PC-3 (cell line): ENCODE data around the gene GDI2. TPM values are rescaled to one million over a fixed set of nuclear protein-coding genes. Genes with fewer than 3 reads are reported as not detected.

Experiments
- ATAC-seq: fragments of 200-7000 bp; cut with Tn5 transposase; 2 replicates; pipeline ENCODE4 v1.9.1; 2020; ENCODE audit warnings: mild to moderate bottlenecking, moderate library complexity
- BruUV-seq: library from RNA; stranded (reverse); fragments of 400-500 nt; replicated peaks from 2 replicates; lab custom pipeline; 2021; lab: Mats Ljungman, UMichigan
- CTCF ChIA-PET: fragments of 300-600 bp; sonication (Branson Sonifier 250); formaldehyde crosslinking; loops from one replicate; lab custom pipeline; 2022; ENCODE audit warnings: antibody characterized with exemption; lab: Charles Lee
- POLR2A ChIA-PET: fragments of 300-600 bp; sonication (Branson Sonifier 250); formaldehyde crosslinking; loops from one replicate; lab custom pipeline; 2022; ENCODE audit warnings: antibody characterized with exemption; ENCODE audit not compliant: unreplicated experiment; lab: Charles Lee
- DNase-seq: peaks from one replicate; pipeline ENCODE4 v3.0.0-alpha.2; 2015
- H2AFZ ChIP-seq: fragments of 300-600 bp; sonication (generic); 2 replicates; pipeline ENCODE4 v1.6.0; 2016; ENCODE audit warnings: antibody characterized with exemption, low read length
- H3F3A ChIP-seq: fragments of 300-600 bp; sonication (generic); one replicate; pipeline ENCODE4 v1.6.0; 2017; ENCODE audit warnings: antibody characterized with exemption, low read length, control low read depth, mild to moderate bottlenecking; ENCODE audit not compliant: unreplicated experiment
- H3K27ac ChIP-seq: fragments of 300-600 bp; sonication (generic); 2 replicates; pipeline ENCODE4 v1.5.1; 2016; ENCODE audit warnings: mild to moderate bottlenecking, low read length
- H3K27me3 ChIP-seq: fragments of 300-600 bp; sonication (generic); 2 replicates; pipeline ENCODE4 v1.6.1; 2016; ENCODE audit warnings: low read length, mixed read lengths
- H3K36me3 ChIP-seq: fragments of 300-600 bp; sonication (generic); 2 replicates; pipeline ENCODE4 v1.6.1; 2016; ENCODE audit warnings: low read depth, mixed run types, low read length, mixed read lengths
- H3K4me1 ChIP-seq: fragments of 300-600 bp; sonication (generic); 2 replicates; pipeline ENCODE4 v1.5.1; 2016; ENCODE audit warnings: low read length; ENCODE audit not compliant: insufficient read depth
- H3K4me2 ChIP-seq: fragments of 300-600 bp; sonication (generic); 2 replicates; pipeline ENCODE4 v1.6.0; 2016; ENCODE audit warnings: low read length
- H3K4me3 ChIP-seq: fragments of 300-600 bp; sonication (generic); 2 replicates; pipeline ENCODE4 v1.5.1; 2016; ENCODE audit warnings: mild to moderate bottlenecking, low read length, mixed read lengths
- H3K79me2 ChIP-seq: fragments of 300-600 bp; sonication (generic); 2 replicates; pipeline ENCODE4 v1.6.1; 2017; ENCODE audit warnings: low read length, mixed read lengths
- H3K9ac ChIP-seq: fragments of 300-600 bp; sonication (generic); 2 replicates; pipeline ENCODE4 v1.6.0; 2016; ENCODE audit warnings: mild to moderate bottlenecking, low read length
- H3K9me2 ChIP-seq: fragments of 300-600 bp; sonication (generic); replicated peaks from 2 replicates; pipeline ENCODE4 v1.6.1; 2016; ENCODE audit warnings: mixed run types, low read length, mixed read lengths
- H3K9me3 ChIP-seq: fragments of 300-600 bp; sonication (generic); 2 replicates; pipeline ENCODE4 v1.6.1; 2016; ENCODE audit warnings: low read length, mixed read lengths
- H4K20me1 ChIP-seq: fragments of 300-600 bp; sonication (generic); 2 replicates; pipeline ENCODE4 v1.6.1; 2016; ENCODE audit warnings: low read length, mixed read lengths
- EZH2 ChIP-seq: fragments of 300-600 bp; sonication (generic); IDR thresholded peaks from one replicate; pipeline ENCODE4 v1.6.1; 2017; ENCODE audit warnings: antibody characterized with exemption, mild to moderate bottlenecking, low read length; ENCODE audit not compliant: unreplicated experiment
- EZH2phosphoT487 ChIP-seq: fragments of 300-600 bp; sonication (generic); IDR thresholded peaks from 2 replicates; pipeline ENCODE4 v1.6.1; 2018; ENCODE audit warnings: mild to moderate bottlenecking, antibody characterized with exemption, low read length, borderline replicate concordance
- intact Hi-C: fragments of 100-400 bp; cut with micrococcal nuclease; formaldehyde crosslinking; loops from 2 replicates; pipeline ENCODE4 v1.9.0; 2023
- total RNA-seq: library from RNA; depleted of rRNA; stranded (reverse); fragments of >200 nt; gene quantifications from 2 replicates; pipeline ENCODE4 v1.2.3, GENCODE V29; 2014
- TF ChIP-seq, protein P1 (sequence below): fragments of 300-600 bp; sonication (generic); conservative IDR thresholded peaks from 2 replicates; pipeline ENCODE4 v1.5.1; 2017; ENCODE audit warnings: antibody characterized with exemption, low read depth, mild to moderate bottlenecking, low read length

GDI2 gene
- total RNA-seq, 1 experiment from 2014 or later: 122 TPM

DNA sequence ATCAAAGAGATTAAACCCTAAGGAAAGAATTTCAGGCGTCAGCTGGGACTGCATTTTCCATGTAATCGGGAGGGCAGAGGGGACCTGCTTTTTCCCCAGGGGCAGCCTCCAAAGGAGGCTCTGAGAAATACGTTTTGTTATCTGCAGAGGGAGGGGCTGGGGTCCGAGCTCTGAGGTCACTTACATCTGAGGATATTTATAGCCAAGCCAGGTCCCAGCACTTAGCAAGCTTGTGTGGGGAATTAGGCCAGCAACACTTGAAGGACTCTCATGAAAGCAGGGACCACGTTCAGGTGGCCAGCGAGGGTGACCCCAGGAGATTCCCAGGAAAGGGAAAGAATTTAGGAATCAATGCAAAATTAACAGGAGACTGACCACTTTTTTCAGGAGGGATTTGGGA, 20.6 kb upstream of the GDI2 start:
- intact Hi-C loops: no loop called here
- no peak overlapping the region; the same call in 1 of the 2 replicates for H3K9ac ChIP-seq
- H2AFZ ChIP-seq: no peak overlapping the region
- peaks cover 7% of the 10 kb centered on the region; the same call in 1 of the 2 replicates for H3K4me1 ChIP-seq
- CTCF ChIA-PET: no interaction called here
- H3F3A ChIP-seq: no peaks in the 10 kb centered on the region
- H3K9me3 ChIP-seq: no peaks in the 10 kb centered on the region
- ATAC-seq (no peak), DNase-seq (no peak)
- no peak overlapping the region for H3K27ac ChIP-seq
- no peaks in the 10 kb centered on the region for H3K79me2 ChIP-seq
- H3K4me2 ChIP-seq: 0 out of 2 replicates have a peak overlapping the region, but pooled peaks have one; percentile 71
- H3K9me2 ChIP-seq: no peaks in the 10 kb centered on the region
- no TSS peak for BruUV-seq
- H3K27me3 ChIP-seq: no peaks in the 10 kb centered on the region
- H4K20me1 ChIP-seq: no peaks in the 10 kb centered on the region
- POLR2A ChIA-PET: no interaction called here
- H3K4me3 ChIP-seq: no peak overlapping the region
- TF ChIP-seq, protein P1, sequence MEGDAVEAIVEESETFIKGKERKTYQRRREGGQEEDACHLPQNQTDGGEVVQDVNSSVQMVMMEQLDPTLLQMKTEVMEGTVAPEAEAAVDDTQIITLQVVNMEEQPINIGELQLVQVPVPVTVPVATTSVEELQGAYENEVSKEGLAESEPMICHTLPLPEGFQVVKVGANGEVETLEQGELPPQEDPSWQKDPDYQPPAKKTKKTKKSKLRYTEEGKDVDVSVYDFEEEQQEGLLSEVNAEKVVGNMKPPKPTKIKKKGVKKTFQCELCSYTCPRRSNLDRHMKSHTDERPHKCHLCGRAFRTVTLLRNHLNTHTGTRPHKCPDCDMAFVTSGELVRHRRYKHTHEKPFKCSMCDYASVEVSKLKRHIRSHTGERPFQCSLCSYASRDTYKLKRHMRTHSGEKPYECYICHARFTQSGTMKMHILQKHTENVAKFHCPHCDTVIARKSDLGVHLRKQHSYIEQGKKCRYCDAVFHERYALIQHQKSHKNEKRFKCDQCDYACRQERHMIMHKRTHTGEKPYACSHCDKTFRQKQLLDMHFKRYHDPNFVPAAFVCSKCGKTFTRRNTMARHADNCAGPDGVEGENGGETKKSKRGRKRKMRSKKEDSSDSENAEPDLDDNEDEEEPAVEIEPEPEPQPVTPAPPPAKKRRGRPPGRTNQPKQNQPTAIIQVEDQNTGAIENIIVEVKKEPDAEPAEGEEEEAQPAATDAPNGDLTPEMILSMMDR: no peak
- TF ChIP-seq EZH2phosphoT487 (no peak), EZH2 (no peak)
- no peaks in the 10 kb centered on the region for H3K36me3 ChIP-seq

DNA sequence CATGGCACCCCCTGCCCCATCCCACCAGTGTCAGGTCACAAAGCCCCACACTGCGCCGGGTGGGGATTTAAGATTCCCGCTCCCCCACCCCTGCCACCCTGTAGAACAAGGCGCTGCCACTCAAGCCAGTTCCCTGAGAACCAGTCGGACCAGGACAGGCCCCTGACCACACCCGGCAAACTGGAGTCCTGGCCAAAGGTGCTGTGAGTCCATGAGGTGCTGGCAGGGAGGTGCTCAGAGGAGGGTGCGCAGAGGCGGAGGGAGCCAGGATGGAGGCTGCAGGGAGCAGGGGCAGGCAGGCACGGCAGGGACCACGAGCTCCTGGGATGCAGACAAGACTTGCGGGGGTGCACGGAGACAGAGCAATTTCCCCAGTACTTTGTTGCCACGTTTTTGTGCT, 19.7 kb upstream of the GDI2 start:
- H4K20me1 ChIP-seq: no peaks in the 10 kb centered on the region
- ChIA-PET POLR2A (no interaction called here), CTCF (no interaction called here)
- no peaks in the 10 kb centered on the region for H3K36me3 ChIP-seq
- BruUV-seq: no TSS peak
- peak; percentile 63 for DNase-seq
- H3K9me3 ChIP-seq: no peaks in the 10 kb centered on the region
- H3K4me3 ChIP-seq: peak overlapping the region; percentile 42; the same call in 1 of the 2 replicates
- H3K4me1 ChIP-seq: peaks cover 7% of the 10 kb centered on the region; the same call in 1 of the 2 replicates
- H3K27me3 ChIP-seq: no peaks in the 10 kb centered on the region
- ATAC-seq: peak; percentile 86
- no peaks in the 10 kb centered on the region for H3K9me2 ChIP-seq
- H2AFZ ChIP-seq: peak overlapping the region; percentile 48
- no peak overlapping the region for H3K27ac ChIP-seq
- intact Hi-C loops: no loop called here
- peak overlapping the region; percentile 71 for H3K4me2 ChIP-seq
- H3K9ac ChIP-seq: no peak overlapping the region; the same call in 1 of the 2 replicates
- TF ChIP-seq, protein P1: no peak
- no peak for TF ChIP-seq EZH2phosphoT487
- no peak for TF ChIP-seq EZH2
- no peaks in the 10 kb centered on the region for H3K79me2 ChIP-seq
- no peaks in the 10 kb centered on the region for H3F3A ChIP-seq

DNA sequence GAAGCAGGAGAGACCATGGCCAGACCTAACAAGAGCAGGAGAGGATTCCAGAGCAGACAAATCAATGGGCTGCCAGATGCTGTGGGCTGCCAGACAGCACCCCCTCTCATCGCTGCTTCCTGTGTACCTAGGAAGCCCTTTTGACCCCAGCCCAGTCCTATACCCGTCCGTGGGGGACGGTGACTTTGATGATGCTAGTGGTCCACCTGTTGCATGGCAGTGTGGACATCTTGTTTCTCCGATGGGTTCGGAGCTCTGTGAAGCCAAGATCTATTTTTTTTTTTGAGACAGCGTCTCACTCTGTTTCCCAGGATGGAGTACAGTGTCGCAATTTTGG, 18.2 kb upstream of the GDI2 start:
- Histone ChIP-seq H3K27ac (no peak overlapping the region), H3K4me1 (peaks cover 7% of the 10 kb centered on the region; the same call in 1 of the 2 replicates), H3K9me3 (no peaks in the 10 kb centered on the region), H4K20me1 (no peaks in the 10 kb centered on the region), H3K4me3 (no peak overlapping the region), H3K79me2 (no peaks in the 10 kb centered on the region), H3K27me3 (no peaks in the 10 kb centered on the region), H3K36me3 (no peaks in the 10 kb centered on the region), H3K4me2 (no peak overlapping the region), H3K9me2 (no peaks in the 10 kb centered on the region), H3F3A (no peaks in the 10 kb centered on the region), H2AFZ (no peak overlapping the region), H3K9ac (no peak overlapping the region)
- intact Hi-C loops: no loop called here
- DNase-seq: no peak
- POLR2A ChIA-PET: no interaction called here
- CTCF ChIA-PET: no interaction called here
- BruUV-seq: no TSS peak
- TF ChIP-seq EZH2phosphoT487 (no peak), EZH2 (no peak)
- TF ChIP-seq, protein P1: no peak
- ATAC-seq: no peak
